Loucy (cell line): ENCODE data around the gene BOLL.
A peak's percentile ranks its signal among the peaks of the same experiment; 100 is the strongest.
"Not testable (repeated sequence)": the region's sequence is repeated elsewhere in the genome, so short reads cannot be mapped to it uniquely, and the experiment has no call there.

ENCODE experiments used
- H2AFZ ChIP-seq: fragments of 200-600 bp; sonication (generic); 2 replicates; pipeline ENCODE4 v1.6.0; 2016; ENCODE audit warnings: antibody characterized with exemption, mild to moderate bottlenecking, low read length, moderate library complexity
- H3F3A ChIP-seq: fragments of 200-600 bp; 2 replicates; pipeline ENCODE4 v1.6.0; 2016; ENCODE audit warnings: antibody characterized with exemption, low read depth, mild to moderate bottlenecking
- H3K27me3 ChIP-seq: fragments of 200-600 bp; sonication (generic); 2 replicates; pipeline ENCODE4 v1.6.1; 2014; ENCODE audit warnings: low read length, mild to moderate bottlenecking; ENCODE audit not compliant: insufficient read depth, poor library complexity, severe bottlenecking
- H3K36me3 ChIP-seq: fragments of 200-600 bp; sonication (generic); 2 replicates; pipeline ENCODE4 v1.6.1; 2016; ENCODE audit warnings: low read length; ENCODE audit not compliant: insufficient read depth
- H3K4me1 ChIP-seq: fragments of 200-600 bp; sonication (generic); 2 replicates; pipeline ENCODE4 v1.5.1; 2014; ENCODE audit warnings: low read length, mild to moderate bottlenecking; ENCODE audit not compliant: insufficient read depth, poor library complexity, severe bottlenecking
- H3K4me2 ChIP-seq: fragments of 200-600 bp; sonication (generic); 2 replicates; pipeline ENCODE4 v1.6.0; 2014; ENCODE audit warnings: antibody characterized with exemption, low read length, low read depth, mild to moderate bottlenecking; ENCODE audit not compliant: poor library complexity, severe bottlenecking
- H3K4me3 ChIP-seq: fragments of 200-600 bp; sonication (generic); 2 replicates; pipeline ENCODE4 v1.5.1; 2014; ENCODE audit warnings: low read length, mild to moderate bottlenecking, mixed read lengths; ENCODE audit not compliant: poor library complexity, severe bottlenecking
- H3K79me2 ChIP-seq: fragments of 200-600 bp; sonication (generic); 2 replicates; pipeline ENCODE4 v1.6.1; 2014; ENCODE audit warnings: low read length; ENCODE audit not compliant: insufficient read depth
- H3K9ac ChIP-seq: fragments of 200-600 bp; sonication (generic); 2 replicates; pipeline ENCODE4 v1.6.0; 2014; ENCODE audit warnings: mild to moderate bottlenecking, low read depth, low read length, moderate library complexity; ENCODE audit not compliant: poor library complexity, severe bottlenecking
- H3K9me2 ChIP-seq: fragments of 200-600 bp; sonication (generic); replicated peaks from 2 replicates; pipeline ENCODE4 v1.6.1; 2016; ENCODE audit warnings: low read depth, low read length, mixed read lengths
- H3K9me3 ChIP-seq: fragments of 200-600 bp; sonication (generic); 2 replicates; pipeline ENCODE4 v1.6.1; 2014; ENCODE audit warnings: mild to moderate bottlenecking, antibody characterized with exemption, low read length, low read depth; ENCODE audit not compliant: insufficient read depth
- H4K20me1 ChIP-seq: fragments of 200-600 bp; sonication (generic); 2 replicates; pipeline ENCODE4 v1.6.0; 2014; ENCODE audit warnings: antibody characterized with exemption, low read length, mild to moderate bottlenecking; ENCODE audit not compliant: insufficient read depth, poor library complexity, severe bottlenecking
- CTCF ChIP-seq: fragments of 200-600 bp; sonication (generic); conservative IDR thresholded peaks from 2 replicates; pipeline ENCODE4 v1.5.1; 2014; ENCODE audit warnings: mild to moderate bottlenecking, antibody characterized with exemption, low read length
- EZH2phosphoT487 ChIP-seq: fragments of 200-600 bp; IDR thresholded peaks from 2 replicates; pipeline ENCODE4 v1.6.1; 2018; ENCODE audit warnings: antibody characterized with exemption, mild to moderate bottlenecking, moderate library complexity, borderline replicate concordance

The BOLL gene

DNA sequence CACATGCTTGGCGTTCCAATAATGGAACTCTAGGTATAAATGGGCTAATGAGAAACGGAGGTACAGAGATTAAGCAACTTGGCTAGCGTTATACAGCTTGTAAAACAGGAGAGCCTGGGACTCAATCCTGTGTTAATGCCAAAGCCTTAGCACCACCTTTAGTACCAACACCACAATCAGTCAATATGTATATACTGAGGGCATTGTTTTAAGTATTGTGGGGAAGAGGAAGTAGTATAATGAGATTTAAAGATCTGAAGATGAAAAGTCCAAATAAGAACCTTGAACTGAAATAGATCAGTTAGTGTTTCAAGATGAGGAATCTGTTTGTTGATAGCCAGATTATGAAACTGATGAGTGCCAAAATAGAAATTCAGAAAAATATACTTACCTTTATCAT is 71.8 kb downstream of the BOLL start:
- peaks cover 10% of the 10 kb centered on the region for H4K20me1 ChIP-seq
- H3K4me1 ChIP-seq: peaks cover 32% of the 10 kb centered on the region
- H3K9me2 ChIP-seq: no peaks in the 10 kb centered on the region
- H3K79me2 ChIP-seq: peaks cover 19% of the 10 kb centered on the region
- no peak overlapping the region for H3K4me3 ChIP-seq
- H2AFZ ChIP-seq: no peak overlapping the region
- no peaks in the 10 kb centered on the region for H3K36me3 ChIP-seq
- H3K27me3 ChIP-seq: no peaks in the 10 kb centered on the region
- TF ChIP-seq CTCF: no peak
- TF ChIP-seq EZH2phosphoT487: no peak
- no peaks in the 10 kb centered on the region for H3F3A ChIP-seq
- no peaks in the 10 kb centered on the region for H3K9me3 ChIP-seq
- H3K4me2 ChIP-seq: peak overlapping the region; percentile 4
- no peak overlapping the region for H3K9ac ChIP-seq

DNA sequence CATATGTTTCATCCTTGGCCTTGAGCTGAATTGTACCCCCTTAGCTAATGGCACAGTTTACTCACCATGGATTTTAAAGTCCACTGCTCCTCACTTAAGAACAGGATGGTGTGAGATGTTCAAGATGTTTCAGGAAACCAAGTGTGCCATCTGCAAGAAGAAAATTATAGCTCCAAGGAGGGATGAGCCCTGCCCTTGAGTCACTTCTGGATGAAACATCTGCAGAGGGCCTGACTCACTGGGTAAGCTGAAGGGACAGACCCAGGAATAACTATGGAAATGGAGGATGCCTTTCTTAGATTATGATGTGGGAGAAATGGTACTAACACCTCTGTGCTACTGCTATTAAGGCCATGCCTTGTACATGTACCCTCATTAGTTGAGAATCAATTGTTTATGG is 73.5 kb downstream of the BOLL start:
- Histone ChIP-seq H2AFZ (no peak overlapping the region), H3K79me2 (peaks cover 35% of the 10 kb centered on the region), H3K27me3 (no peaks in the 10 kb centered on the region), H3K4me3 (no peak overlapping the region), H4K20me1 (peaks cover 26% of the 10 kb centered on the region), H3K9me2 (no peaks in the 10 kb centered on the region), H3K4me2 (peak overlapping the region; percentile 32), H3K36me3 (no peaks in the 10 kb centered on the region), H3F3A (no peaks in the 10 kb centered on the region), H3K9me3 (no peaks in the 10 kb centered on the region), H3K9ac (no peak overlapping the region), H3K4me1 (peaks cover 47% of the 10 kb centered on the region)
- TF ChIP-seq EZH2phosphoT487 (no peak), CTCF (no peak)

- Histone ChIP-seq H3K4me3 (peak overlapping the region; percentile 14), H3K27me3 (no peaks in the 10 kb centered on the region), H3K4me1 (peaks cover 55% of the 10 kb centered on the region), H3K9me2 (no peaks in the 10 kb centered on the region), H3K9ac (no peak overlapping the region), H3K4me2 (peak overlapping the region; percentile 49), H3F3A (no peaks in the 10 kb centered on the region), H3K9me3 (no peaks in the 10 kb centered on the region), H4K20me1 (peaks cover 33% of the 10 kb centered on the region), H3K79me2 (peaks cover 45% of the 10 kb centered on the region), H3K36me3 (no peaks in the 10 kb centered on the region), H2AFZ (no peak overlapping the region)
- TF ChIP-seq EZH2phosphoT487 (no peak), CTCF (no peak)
Observed at GRCh38 chr2:197710424-197711042, 74.6 kb downstream of the BOLL start.

DNA sequence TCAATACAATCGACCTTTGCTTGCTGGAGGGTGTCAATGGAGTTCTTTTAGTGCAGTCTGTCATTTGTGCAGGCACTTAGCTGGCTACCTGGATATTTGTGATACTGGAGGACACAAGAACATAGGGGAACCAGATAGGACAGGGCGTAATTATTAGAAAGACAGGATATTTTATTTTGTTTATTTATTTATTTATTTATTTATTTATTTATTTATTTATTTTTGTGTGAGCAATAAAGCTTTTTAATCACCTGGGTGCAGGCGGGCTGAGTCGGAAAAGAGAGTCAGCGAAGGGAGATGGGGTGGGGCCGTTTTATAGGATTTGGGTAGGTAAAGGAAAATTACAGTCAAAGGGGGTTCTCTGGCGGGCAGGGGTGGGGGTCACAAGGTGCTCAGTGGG is 76.0 kb downstream of the BOLL start:
- Histone ChIP-seq H3K79me2 (peaks cover 48% of the 10 kb centered on the region), H4K20me1 (peaks cover 33% of the 10 kb centered on the region), H3K4me1 (peaks cover 60% of the 10 kb centered on the region), H3K4me2 (peak overlapping the region; percentile 91), H3K9ac (peak overlapping the region; percentile 83), H3K4me3 (peak overlapping the region; percentile 98)
- H3K9me3 ChIP-seq, H3K27me3 ChIP-seq, H2AFZ ChIP-seq, H3F3A ChIP-seq, H3K36me3 ChIP-seq, H3K9me2 ChIP-seq: not testable (repeated sequence)
